Measurements from ENCODE around the gene CHRNA9. TPM values are rescaled to one million over a fixed set of nuclear protein-coding genes. Genes with fewer than 3 reads are reported as not detected.

Gene CHRNA9
- total RNA-seq, 1 experiment from 2014 or later: not detected

GRCh38 chr4:40305328-40306170 is 29.6 kb upstream of the CHRNA9 start:
- CTCF ChIA-PET: no interaction called here

GRCh38 chr4:40306226-40306625 is 28.9 kb upstream of the CHRNA9 start:
- CTCF ChIA-PET: no interaction called here
- no peak for DNase-seq (ENCODE audit: low read depth, low spot score)
- no peak for ATAC-seq
- BruUV-seq (replicated peaks): no TSS peak
- POLR2A ChIA-PET: no interaction called here
- intact Hi-C loops (cut with micrococcal nuclease; ENCODE audit: unreplicated experiment): no loop called here
- in situ Hi-C loops (cut with HindIII; ENCODE audit: low pct_unique_long_range_greater_than_20kb, low sequenced_read_pairs): no loop called here
- Histone ChIP-seq H3K27ac (ENCODE audit: low read length) (no peak overlapping the region; the same call in 1 of the 2 replicates), H3K4me3 (ENCODE audit: low read depth in 2 of 2, low read length in 2 of 2) (no peak overlapping the region), H3K36me3 (ENCODE audit: control insufficient read depth, insufficient read depth, low read length) (no peaks in the 10 kb centered on the region), H3K4me1 (ENCODE audit: control insufficient read depth, insufficient read depth, low read length) (peaks cover 5% of the 10 kb centered on the region; the same call in 1 of the 2 replicates), H3K27me3 (ENCODE audit: control insufficient read depth, insufficient read depth, low read length) (no peaks in the 10 kb centered on the region), H3K9me3 (ENCODE audit: control insufficient read depth, insufficient read depth, low read depth, low read length) (0 out of 2 replicates have a peak, but pooled peaks cover 4% of the 10 kb centered on the region)
- no peak for TF ChIP-seq POLR2AphosphoS5 (IDR thresholded peaks at IDR 0.05; ENCODE audit: low read depth, low read length)
- no peak for TF ChIP-seq CTCF (IDR thresholded peaks at IDR 0.05)
- TF ChIP-seq REST (IDR thresholded peaks at IDR 0.05; ENCODE audit: insufficient read depth in 1 of 2, low read depth in 2 of 2, low read length in 1 of 2): no peak
- TF ChIP-seq TCF7L2 (IDR thresholded peaks at IDR 0.05; ENCODE audit: low read depth, low read length): no peak

More at GRCh38 chr4:40305328-40306170, 29.6 kb upstream of the CHRNA9 start:
- intact Hi-C loops (cut with micrococcal nuclease; ENCODE audit: unreplicated experiment): no loop called here
- no peak overlapping the region; the same call in 1 of the 2 replicates for H3K27ac ChIP-seq (ENCODE audit: low read length)
- POLR2A ChIA-PET: no interaction called here
- 0 out of 2 replicates have a peak, but pooled peaks cover 4% of the 10 kb centered on the region for H3K9me3 ChIP-seq (ENCODE audit: control insufficient read depth, insufficient read depth, low read depth, low read length)
- DNase-seq (ENCODE audit: low read depth, low spot score): no peak
- in situ Hi-C loops (cut with HindIII; ENCODE audit: low pct_unique_long_range_greater_than_20kb, low sequenced_read_pairs): no loop called here
- TF ChIP-seq CTCF (IDR thresholded peaks at IDR 0.05) (no peak), SIN3A (IDR thresholded peaks at IDR 0.05; ENCODE audit: borderline replicate concordance, insufficient read depth, low read depth, low read length) (no peak), REST (IDR thresholded peaks at IDR 0.05; ENCODE audit: insufficient read depth in 1 of 2, low read depth in 2 of 2, low read length in 1 of 2) (no peak), POLR2AphosphoS5 (IDR thresholded peaks at IDR 0.05; ENCODE audit: low read depth, low read length) (no peak), TCF7L2 (IDR thresholded peaks at IDR 0.05; ENCODE audit: low read depth, low read length) (no peak)
- no TSS peak for BruUV-seq (replicated peaks)
- ATAC-seq: no peak
- no peaks in the 10 kb centered on the region for H3K36me3 ChIP-seq (ENCODE audit: control insufficient read depth, insufficient read depth, low read length)
- H3K4me1 ChIP-seq (ENCODE audit: control insufficient read depth, insufficient read depth, low read length): peaks cover 5% of the 10 kb centered on the region; the same call in 1 of the 2 replicates
- no peak overlapping the region for H3K4me3 ChIP-seq (ENCODE audit: low read depth in 2 of 2, low read length in 2 of 2)
- no peaks in the 10 kb centered on the region for H3K27me3 ChIP-seq (ENCODE audit: control insufficient read depth, insufficient read depth, low read length)
